Myometrial cell (primary cell): Measurements from ENCODE around the gene ZBTB18. TPM values are rescaled to one million over a fixed set of nuclear protein-coding genes. Genes with fewer than 3 reads are reported as not detected.

Experiments used
- total RNA-seq: library from RNA; depleted of rRNA; stranded (reverse); fragments of >200 nt; gene quantifications from 2 replicates; pipeline ENCODE4 v1.2.3, GENCODE V29; 2015

The ZBTB18 gene
- 5.7 and 8.6 TPM in 2 replicates for total RNA-seq

GRCh38 chr1:244050835-244051444 lies at the start of gene ZBTB18:
TSS of gene ZBTB18 (plus strand) at chr1:244051283. CDS start at chr1:244051432, 149 bp downstream.

Other genes with a start within 250 kb of the ZBTB18 start
- gene AKT3, start 201.0 kb upstream of the ZBTB18 start, total RNA-seq, result 10.4 and 16.5 TPM in 2 replicates